SJSA1 (cell line): ENCODE data around the gene GLP1R. TPM values are rescaled to one million over a fixed set of nuclear protein-coding genes. Genes with fewer than 3 reads are reported as not detected.

Source experiments
- DNase-seq, 2 experiments: peaks; one replicate each; pipeline ENCODE4 v3.0.0-alpha.2; 2015 to 2020; ENCODE audit warnings: low spot score in 2 of 2, low read depth in 1 of 2
- H3K27ac ChIP-seq: fragments of 250-450 bp; sonication (Bioruptor Pico); 2 replicates; pipeline ENCODE4 v1.5.1; 2020; ENCODE audit warnings: mild to moderate bottlenecking, moderate library complexity
- H3K27me3 ChIP-seq: fragments of 250-450 bp; sonication (Bioruptor Pico); replicated peaks from 2 replicates; pipeline ENCODE4 v1.5.1; 2020; ENCODE audit warnings: mild to moderate bottlenecking, moderate library complexity
- H3K36me3 ChIP-seq: fragments of 250-450 bp; sonication (Bioruptor Pico); 2 replicates; pipeline ENCODE4 v1.5.1; 2020; ENCODE audit warnings: mild to moderate bottlenecking
- H3K4me1 ChIP-seq: fragments of 250-450 bp; sonication (Bioruptor Pico); replicated peaks from 2 replicates; pipeline ENCODE4 v1.6.1; 2021; ENCODE audit warnings: mild to moderate bottlenecking
- H3K4me3 ChIP-seq: fragments of 250-450 bp; sonication (Bioruptor Pico); 2 replicates; pipeline ENCODE4 v1.5.1; 2020; ENCODE audit warnings: mild to moderate bottlenecking
- H3K9me3 ChIP-seq: fragments of 250-450 bp; sonication (Bioruptor Pico); replicated peaks from 2 replicates; pipeline ENCODE4 v1.5.1; 2020; ENCODE audit warnings: mild to moderate bottlenecking
- total RNA-seq: library from RNA; depleted of rRNA; stranded (reverse); fragments of >200 nt; shearing (Covaris generic); gene quantifications from 2 replicates; pipeline ENCODE4 v1.2.3, GENCODE V29; 2014

GLP1R gene
- total RNA-seq, 1 experiment from 2014 or later, result not detected

DNA sequence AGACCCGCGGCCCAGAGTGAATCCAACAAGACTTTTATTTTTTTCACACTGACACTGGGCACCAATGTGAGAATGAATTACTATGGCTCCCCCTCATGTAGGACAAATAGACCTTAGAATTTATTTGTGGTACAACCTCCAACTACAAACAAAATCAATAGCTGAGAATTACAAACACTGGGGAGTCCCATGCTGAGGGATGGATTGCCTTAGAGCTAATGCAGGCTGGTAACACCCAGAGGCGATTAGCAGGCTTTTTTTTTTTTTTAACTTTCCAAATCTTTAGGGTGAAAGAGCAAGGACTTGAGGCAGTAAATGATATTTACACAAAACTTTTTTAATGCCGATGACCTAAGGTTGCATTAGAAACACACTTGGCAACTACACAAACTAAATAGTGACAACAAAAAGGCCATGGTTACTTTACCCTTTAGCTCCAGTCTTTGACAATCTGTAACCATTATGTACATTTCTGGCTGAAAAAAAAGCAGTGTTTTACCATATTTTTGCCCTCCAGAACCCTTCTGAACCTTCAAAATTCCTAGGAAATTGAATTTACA is 44.6 kb downstream of the GLP1R start:
- no peaks in the 10 kb centered on the region for H3K9me3 ChIP-seq
- DNase-seq, result no peak
- no peak overlapping the region for H3K4me3 ChIP-seq
- no peaks in the 10 kb centered on the region for H3K36me3 ChIP-seq
- H3K4me1 ChIP-seq, result no peaks in the 10 kb centered on the region
- H3K27ac ChIP-seq, result no peak overlapping the region
- peaks cover 16% of the 10 kb centered on the region for H3K27me3 ChIP-seq

DNA sequence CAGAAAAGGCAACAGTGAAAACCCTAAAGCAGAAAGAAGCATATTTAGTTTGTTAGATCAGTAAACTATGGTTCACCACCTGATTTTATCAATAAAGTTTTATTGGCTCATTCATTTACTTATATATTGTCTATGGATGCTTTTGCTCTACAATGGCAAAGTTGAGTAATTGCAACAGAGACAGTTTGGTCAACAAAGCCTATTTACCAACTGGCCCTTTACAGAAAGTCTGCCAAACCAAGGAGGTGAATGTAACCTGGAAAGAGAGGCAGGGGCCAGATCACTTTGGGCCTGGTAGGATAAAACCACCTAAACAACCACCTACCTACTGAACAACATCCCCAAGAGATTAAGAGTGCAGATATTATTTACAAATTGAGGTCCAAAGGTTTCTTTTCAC is 47.0 kb downstream of the GLP1R start:
- H3K36me3 ChIP-seq, result no peaks in the 10 kb centered on the region
- H3K9me3 ChIP-seq, result no peaks in the 10 kb centered on the region
- peaks cover 9% of the 10 kb centered on the region for H3K27me3 ChIP-seq
- no peak overlapping the region for H3K4me3 ChIP-seq
- H3K4me1 ChIP-seq, result no peaks in the 10 kb centered on the region
- no peak overlapping the region for H3K27ac ChIP-seq
- no peak for DNase-seq

DNA sequence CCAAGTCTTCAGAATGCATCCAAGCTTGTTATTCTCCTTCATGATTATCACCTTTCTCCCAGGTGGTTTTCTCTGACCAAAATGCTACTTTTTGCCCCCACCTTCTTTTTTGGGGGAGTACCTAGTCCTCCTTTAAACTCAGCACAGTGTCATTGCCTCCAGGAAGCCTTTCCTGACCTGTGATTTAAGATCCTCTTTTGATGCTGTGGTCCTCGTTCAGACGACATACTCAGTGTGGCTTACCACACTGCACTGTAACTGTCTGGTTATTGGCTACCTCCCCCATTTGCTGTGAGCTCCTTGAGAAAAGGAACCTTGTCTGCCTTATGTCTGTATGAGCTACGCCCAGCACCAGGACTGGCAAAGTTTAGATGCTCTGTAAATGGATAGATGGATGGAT is 51.8 kb downstream of the GLP1R start:
- no peak for DNase-seq
- Histone ChIP-seq H3K27ac (no peak overlapping the region), H3K4me1 (no peaks in the 10 kb centered on the region), H3K27me3 (no peaks in the 10 kb centered on the region), H3K9me3 (no peaks in the 10 kb centered on the region), H3K36me3 (no peaks in the 10 kb centered on the region), H3K4me3 (no peak overlapping the region)

DNA sequence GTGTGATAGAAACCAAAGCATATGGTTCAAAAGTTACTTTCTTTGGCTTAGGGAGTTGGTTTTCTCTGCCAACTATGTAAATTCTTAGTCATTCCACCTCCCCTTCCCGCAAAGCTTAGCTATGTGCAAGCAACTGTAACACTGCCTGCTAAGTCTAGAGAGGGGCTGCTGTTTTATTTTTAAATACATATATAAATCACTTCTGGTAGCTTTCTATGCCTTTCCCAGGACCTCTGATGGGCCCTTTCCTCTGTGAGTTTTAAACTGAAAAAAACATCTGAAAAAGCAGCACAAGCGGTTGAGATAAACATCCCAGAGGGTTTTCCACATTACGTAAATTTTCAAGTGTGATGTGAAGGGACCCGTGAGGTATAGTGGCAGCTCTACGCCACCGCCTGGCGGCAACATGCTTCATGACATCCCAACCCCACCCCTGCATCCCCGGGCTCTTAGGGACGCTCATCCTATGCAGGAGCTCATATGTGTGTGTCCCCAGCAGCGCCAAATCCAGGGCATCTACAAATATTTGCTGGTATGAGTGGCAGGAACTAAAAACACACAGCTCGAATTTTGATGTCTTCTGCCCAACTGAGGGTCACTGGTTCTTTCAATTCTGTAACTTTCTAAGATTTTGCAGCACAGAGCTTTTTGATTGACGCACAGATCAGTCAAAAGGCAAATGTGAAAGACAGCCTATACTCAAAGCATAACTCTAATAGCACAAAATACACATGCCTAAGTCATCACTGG is 53.7 kb downstream of the GLP1R start:
- no peak for DNase-seq
- Histone ChIP-seq H3K9me3 (no peaks in the 10 kb centered on the region), H3K4me1 (no peaks in the 10 kb centered on the region), H3K4me3 (no peak overlapping the region), H3K27ac (no peak overlapping the region), H3K36me3 (no peaks in the 10 kb centered on the region), H3K27me3 (no peaks in the 10 kb centered on the region)

DNA sequence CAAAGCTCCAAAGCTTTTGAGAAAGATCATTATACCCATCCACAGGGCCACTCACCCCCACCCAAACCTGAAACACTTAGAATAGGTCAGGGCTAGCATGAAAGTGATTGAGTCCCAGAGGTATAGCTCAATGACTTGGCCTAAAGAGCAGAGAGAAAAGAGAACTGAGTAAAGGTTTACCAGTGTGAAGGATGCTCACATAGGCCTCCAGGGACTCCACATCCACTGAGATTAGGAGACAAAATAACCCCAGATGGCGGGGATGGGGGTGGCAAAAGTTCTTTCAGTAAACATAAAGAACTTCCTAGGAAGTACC is 54.2 kb downstream of the GLP1R start:
- Histone ChIP-seq H3K9me3 (no peaks in the 10 kb centered on the region), H3K27ac (no peak overlapping the region), H3K36me3 (no peaks in the 10 kb centered on the region), H3K4me3 (no peak overlapping the region), H3K4me1 (no peaks in the 10 kb centered on the region), H3K27me3 (no peaks in the 10 kb centered on the region)
- no peak for DNase-seq

DNA sequence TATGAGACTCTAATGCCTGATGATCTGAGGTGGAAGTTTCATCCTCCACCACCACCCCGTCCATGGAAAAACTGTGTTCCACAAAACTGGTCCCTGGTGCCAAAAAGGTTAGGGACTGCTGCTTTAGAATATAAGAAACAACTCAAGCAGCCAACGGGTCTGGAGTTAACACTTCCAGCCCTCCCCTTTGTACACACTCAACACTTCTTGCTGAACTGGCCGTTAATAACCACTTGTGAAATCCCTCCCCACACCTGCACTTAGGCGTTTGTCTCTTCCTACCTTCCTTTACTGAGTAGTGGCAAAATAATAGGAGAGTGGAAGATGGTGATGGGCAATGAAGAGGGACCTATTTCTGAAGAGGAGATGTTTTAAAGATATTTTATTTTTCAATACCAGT is 55.9 kb downstream of the GLP1R start:
- no peak for DNase-seq
- H3K36me3 ChIP-seq, result 0 out of 2 replicates have a peak, but pooled peaks cover 1% of the 10 kb centered on the region
- no peaks in the 10 kb centered on the region for H3K27me3 ChIP-seq
- no peak overlapping the region for H3K27ac ChIP-seq
- H3K4me1 ChIP-seq, result no peaks in the 10 kb centered on the region
- H3K9me3 ChIP-seq, result no peaks in the 10 kb centered on the region
- no peak overlapping the region for H3K4me3 ChIP-seq

DNA sequence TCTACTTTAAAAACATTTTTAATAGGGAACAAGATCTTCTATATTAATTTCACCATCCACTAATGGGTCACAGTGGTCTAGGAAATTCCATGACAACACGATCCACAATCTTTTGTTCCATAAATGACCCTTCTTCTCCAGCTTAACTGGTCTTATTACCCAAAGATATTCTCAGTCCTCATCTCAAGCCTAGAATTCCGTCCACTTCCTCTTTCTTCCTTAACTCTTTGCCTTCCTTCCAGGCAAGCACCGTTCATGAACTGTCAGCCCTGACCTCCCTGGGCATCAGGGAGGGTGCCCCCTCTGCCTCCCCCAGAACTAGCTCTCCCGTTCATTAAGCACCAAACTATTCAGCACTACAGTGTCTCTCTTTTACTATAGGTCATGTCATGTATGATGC is 58.5 kb downstream of the GLP1R start:
- Histone ChIP-seq H3K36me3 (0 out of 2 replicates have a peak, but pooled peaks cover 3% of the 10 kb centered on the region), H3K9me3 (no peaks in the 10 kb centered on the region), H3K27me3 (no peaks in the 10 kb centered on the region), H3K27ac (no peak overlapping the region), H3K4me3 (no peak overlapping the region), H3K4me1 (no peaks in the 10 kb centered on the region)
- no peak for DNase-seq

DNA sequence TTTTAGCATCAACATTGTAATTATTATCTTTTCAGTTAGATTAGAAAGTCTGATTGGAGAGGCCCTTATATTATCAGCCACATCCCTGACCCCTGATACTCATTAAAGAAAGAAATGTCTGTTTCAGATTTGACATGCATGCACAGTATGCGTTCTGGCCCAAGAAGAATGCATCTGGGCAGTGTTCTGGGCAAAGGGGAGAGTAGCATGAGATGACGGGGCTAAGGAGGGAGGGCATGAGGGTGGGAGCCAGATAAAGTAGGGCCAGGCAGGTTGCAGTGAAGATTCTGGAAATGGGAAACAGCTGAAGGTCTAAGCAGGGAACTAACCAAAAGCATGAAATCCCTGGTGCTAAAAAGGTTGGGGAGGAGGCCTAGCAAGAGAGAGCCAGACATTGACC is 59.1 kb downstream of the GLP1R start:
- no peaks in the 10 kb centered on the region for H3K27me3 ChIP-seq
- H3K4me1 ChIP-seq, result no peaks in the 10 kb centered on the region
- H3K36me3 ChIP-seq, result 0 out of 2 replicates have a peak, but pooled peaks cover 3% of the 10 kb centered on the region
- H3K9me3 ChIP-seq, result no peaks in the 10 kb centered on the region
- no peak for DNase-seq
- H3K27ac ChIP-seq, result no peak overlapping the region
- no peak overlapping the region for H3K4me3 ChIP-seq

DNA sequence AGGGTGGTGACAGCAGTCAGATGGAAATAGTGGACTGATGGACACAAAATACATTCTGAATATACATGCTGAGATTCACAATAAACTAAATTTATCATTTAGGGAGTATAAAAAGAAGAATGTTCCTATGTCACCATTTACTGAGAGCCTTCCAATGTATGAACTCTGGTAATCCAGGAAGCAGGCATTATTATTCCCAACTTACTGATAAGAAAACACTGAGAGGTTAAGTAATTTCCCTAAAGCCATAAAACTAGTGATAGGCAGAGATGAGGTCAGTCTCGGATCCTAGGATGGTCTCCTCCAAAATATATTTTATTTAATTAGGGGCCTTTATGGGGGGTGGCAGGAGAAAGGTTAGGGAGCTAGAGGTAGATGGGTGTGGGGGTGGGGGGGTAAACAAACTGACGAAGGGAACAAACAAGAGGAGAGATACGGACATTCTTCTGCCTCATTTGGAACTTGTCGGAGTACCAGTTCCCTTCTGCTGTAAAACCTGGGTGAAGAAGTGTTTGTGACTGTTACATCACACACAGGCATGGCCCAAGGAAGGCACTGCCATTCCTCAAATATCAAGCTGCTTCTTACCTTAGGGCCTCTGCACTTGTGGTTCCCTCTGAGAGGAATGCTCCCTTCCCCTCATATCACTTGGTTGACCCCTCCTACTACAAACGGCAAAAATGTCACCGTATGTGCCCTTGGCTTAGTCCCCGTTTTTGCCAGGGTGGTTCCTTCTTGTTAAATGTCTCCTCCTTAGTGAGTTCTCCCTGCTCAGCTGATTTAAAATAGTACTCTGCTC is 59.7 kb downstream of the GLP1R start:
- DNase-seq, result no peak
- no peaks in the 10 kb centered on the region for H3K4me1 ChIP-seq
- no peaks in the 10 kb centered on the region for H3K27me3 ChIP-seq
- 0 out of 2 replicates have a peak, but pooled peaks cover 3% of the 10 kb centered on the region for H3K36me3 ChIP-seq
- no peak overlapping the region for H3K27ac ChIP-seq
- H3K9me3 ChIP-seq, result no peaks in the 10 kb centered on the region
- no peak overlapping the region for H3K4me3 ChIP-seq

DNA sequence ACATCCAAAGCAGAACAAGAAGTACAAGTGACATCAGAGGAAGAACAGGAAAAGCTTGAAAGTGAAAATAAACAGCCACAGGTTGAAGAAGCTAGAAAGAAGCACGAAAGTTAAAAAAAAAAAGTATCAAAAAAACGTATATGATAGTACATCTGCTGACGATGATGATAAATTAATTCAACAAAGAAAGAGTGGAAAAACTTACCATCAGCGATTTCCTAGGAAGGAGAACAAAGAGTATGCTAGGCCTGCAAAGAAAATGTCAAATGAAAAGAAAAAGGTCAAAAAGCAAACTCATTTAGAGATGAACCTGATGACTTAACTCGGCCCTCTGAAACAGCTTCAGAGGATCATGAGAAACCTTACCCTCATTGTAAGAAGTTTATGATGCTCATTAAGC is 62.7 kb downstream of the GLP1R start:
- H3K36me3 ChIP-seq, result 0 out of 2 replicates have a peak, but pooled peaks cover 3% of the 10 kb centered on the region
- no peak overlapping the region for H3K27ac ChIP-seq
- H3K4me1 ChIP-seq, result peaks cover 11% of the 10 kb centered on the region
- H3K4me3 ChIP-seq, result no peak overlapping the region
- no peak for DNase-seq
- H3K27me3 ChIP-seq, result no peaks in the 10 kb centered on the region
- H3K9me3 ChIP-seq, result no peaks in the 10 kb centered on the region

DNA sequence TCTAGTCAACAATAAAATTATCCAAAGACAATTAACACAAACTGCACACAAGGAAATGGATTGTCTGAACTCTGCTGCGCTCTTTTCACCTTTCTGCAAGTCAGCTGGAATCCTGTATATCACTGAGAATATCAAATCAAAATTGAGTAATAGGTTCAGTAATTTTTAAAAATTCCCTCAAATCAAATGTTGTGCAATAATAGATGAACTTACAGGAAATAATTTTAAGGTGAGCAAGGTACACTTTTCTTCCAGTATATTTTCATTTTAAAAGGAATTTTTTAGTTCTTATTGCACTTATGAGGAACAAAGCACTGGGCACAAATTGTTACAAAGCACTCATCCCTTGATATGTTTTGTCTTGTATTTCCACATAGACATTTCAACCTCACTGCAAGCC is 65.2 kb downstream of the GLP1R start:
- H3K27me3 ChIP-seq, result no peaks in the 10 kb centered on the region
- H3K36me3 ChIP-seq, result 0 out of 2 replicates have a peak, but pooled peaks cover 3% of the 10 kb centered on the region
- H3K4me1 ChIP-seq, result peaks cover 11% of the 10 kb centered on the region
- no peak overlapping the region for H3K4me3 ChIP-seq
- no peak for DNase-seq
- no peaks in the 10 kb centered on the region for H3K9me3 ChIP-seq
- no peak overlapping the region for H3K27ac ChIP-seq

DNA sequence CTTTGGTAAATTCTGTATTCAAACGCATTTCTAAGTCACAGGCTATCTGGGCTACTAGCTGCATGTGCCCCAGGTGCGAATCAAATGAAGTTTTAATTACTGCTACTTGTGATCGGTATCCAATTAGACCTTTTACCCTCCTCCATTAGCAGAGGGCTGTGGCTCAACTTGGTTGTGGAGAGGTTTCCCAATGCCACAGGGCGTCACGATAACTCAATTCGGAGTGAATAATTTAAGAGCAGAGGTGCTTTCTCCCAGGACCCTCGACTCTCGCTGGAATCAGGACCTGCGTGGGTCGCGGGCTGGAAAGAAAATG is 65.8 kb downstream of the GLP1R start:
- peak overlapping the region; percentile 61 for H3K4me3 ChIP-seq
- H3K9me3 ChIP-seq, result no peaks in the 10 kb centered on the region
- no peak overlapping the region for H3K27ac ChIP-seq

DNA sequence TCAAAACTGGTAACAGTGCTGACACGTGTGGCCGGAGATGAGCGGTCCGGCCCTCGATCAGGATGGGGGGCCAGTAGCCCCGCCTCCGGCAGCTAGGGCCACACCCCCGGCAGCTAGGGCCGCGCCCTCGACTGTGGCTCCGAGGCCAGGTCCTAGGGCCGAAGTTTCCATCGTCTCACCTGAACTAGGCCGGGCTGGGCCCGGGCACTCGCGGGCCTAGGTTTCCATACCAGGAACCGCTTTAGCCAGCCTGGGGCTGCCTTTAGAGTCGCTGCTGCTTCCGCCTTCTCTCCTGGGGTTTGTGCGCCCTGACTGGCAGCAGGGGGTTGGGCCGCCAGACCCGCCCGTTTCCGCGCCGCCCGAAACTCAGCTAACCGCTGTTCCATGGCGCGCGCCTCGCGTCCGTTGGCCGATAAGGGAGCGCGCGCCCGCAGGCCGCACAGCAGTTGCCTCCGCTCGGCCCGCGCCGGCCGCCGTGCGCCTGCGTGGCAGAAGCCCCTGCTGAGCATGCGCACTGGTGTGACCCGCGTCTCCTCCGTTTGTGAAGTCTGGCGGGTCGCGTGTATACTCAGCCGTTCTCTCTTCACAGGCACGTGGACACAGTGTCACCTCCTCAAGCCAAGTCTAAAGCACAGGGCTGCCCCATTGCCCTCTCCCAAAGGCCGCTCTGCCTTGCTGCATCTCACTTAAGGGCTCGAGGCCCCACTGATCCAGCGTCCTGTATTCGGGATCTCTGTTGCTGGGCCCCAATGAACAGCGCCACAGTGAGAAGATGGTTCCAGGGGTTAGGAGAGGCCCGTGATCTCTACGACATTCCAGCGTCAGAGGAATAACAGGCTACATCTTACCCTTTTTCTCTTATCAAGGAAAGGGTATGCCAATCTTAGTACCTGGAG is 66.4 kb downstream of the GLP1R start, which contains the start of gene SAYSD1:
Gene SAYSD1 (minus strand): TSS at position 483 of the 896 bp plus-strand sequence. CDS start 97 bp downstream, at position 386.
- Histone ChIP-seq H3K36me3 (no peaks in the 10 kb centered on the region), H3K27ac (peak within 1 kb of the TSS; percentile 72), H3K9me3 (no peaks in the 10 kb centered on the region), H3K27me3 (no peaks in the 10 kb centered on the region), H3K4me3 (peak within 1 kb of the TSS; percentile 61), H3K4me1 (peaks cover 11% of the 10 kb centered on the region)
- peak; percentile 92 to 94 for DNase-seq

More for the DNA sequence above, 65.8 kb downstream of the GLP1R start:
- Histone ChIP-seq H3K36me3 (0 out of 2 replicates have a peak, but pooled peaks cover 3% of the 10 kb centered on the region), H3K4me1 (peaks cover 11% of the 10 kb centered on the region), H3K27me3 (no peaks in the 10 kb centered on the region)
- DNase-seq, result no peak
